ENCODE results near the gene NXPH1.

DNA sequence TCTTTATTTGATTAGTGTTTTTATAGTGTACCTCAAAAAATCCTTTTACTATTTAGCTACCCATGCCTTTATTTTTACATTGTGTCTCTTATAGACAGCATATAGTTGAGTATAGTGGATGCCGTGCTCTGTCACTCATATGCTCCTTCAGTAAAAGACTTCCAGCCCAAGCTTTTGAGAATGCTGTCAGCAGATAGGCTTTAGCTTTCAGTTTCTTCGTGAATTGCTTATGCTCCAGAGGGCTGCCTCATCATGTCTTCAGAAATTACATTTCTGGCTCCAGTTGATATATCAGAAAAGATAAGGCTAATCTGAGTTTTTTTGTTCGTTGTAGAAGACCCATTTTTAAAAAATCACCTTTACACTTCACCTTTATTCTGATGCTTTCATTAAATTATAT is 332.0 kb downstream of the NXPH1 start:
- TF ChIP-seq, protein P1, sequence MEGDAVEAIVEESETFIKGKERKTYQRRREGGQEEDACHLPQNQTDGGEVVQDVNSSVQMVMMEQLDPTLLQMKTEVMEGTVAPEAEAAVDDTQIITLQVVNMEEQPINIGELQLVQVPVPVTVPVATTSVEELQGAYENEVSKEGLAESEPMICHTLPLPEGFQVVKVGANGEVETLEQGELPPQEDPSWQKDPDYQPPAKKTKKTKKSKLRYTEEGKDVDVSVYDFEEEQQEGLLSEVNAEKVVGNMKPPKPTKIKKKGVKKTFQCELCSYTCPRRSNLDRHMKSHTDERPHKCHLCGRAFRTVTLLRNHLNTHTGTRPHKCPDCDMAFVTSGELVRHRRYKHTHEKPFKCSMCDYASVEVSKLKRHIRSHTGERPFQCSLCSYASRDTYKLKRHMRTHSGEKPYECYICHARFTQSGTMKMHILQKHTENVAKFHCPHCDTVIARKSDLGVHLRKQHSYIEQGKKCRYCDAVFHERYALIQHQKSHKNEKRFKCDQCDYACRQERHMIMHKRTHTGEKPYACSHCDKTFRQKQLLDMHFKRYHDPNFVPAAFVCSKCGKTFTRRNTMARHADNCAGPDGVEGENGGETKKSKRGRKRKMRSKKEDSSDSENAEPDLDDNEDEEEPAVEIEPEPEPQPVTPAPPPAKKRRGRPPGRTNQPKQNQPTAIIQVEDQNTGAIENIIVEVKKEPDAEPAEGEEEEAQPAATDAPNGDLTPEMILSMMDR (IDR thresholded peaks at IDR 0.05; ENCODE audit: low read depth, low read length) = no peak
- TF ChIP-seq EZH2phosphoT487 (IDR thresholded peaks at IDR 0.05; ENCODE audit: low read depth) = no peak

Measured in OCI-LY3 (cell line).